IPS DF 19.7 (cell line): ENCODE measurements around the gene KTI12.

ENCODE experiments used
- DNase-seq: peaks from one replicate; pipeline ENCODE4 v3.0.0-alpha.2; 2013; ENCODE audit warnings: low read depth, low spot score

KTI12 gene

GRCh38 chr1:51988254-51988653 lies 45.4 kb downstream of the KTI12 start:
- DNase-seq, result no peak

DNA sequence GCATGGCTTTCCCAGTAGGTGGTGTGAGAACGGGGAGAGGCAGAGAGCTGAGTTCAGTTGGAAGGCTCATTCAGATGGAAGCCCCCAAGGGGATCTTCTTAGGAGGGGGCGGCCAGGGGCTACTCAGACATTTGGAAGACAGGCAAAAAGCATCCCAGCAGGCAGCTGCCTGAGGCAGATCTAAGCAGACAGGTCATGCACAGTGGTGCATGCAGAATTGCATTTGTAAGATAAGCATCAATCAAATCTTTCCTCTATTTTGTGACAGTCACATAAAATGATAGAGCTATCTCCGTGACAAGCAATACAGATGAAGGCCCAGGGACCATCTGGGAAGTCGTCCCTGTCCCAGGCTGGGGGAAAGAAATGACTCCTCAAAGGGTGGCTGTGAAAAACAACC lies 46.9 kb downstream of the KTI12 start:
- DNase-seq, result no peak

GRCh38 chr1:51982161-51982560 lies 51.4 kb downstream of the KTI12 start:
- DNase-seq, result no peak
